Neural progenitor cell (in vitro differentiated cells): ENCODE results near the gene ETV1.
"Not testable (repeated sequence)": the region's sequence is repeated elsewhere in the genome, so short reads cannot be mapped to it uniquely, and the experiment has no call there.

ENCODE experiments used
- EZH2 ChIP-seq: fragments of 200-600 bp; sonication (generic); IDR thresholded peaks from 2 replicates; pipeline ENCODE4 v1.6.1; 2017; ENCODE audit warnings: antibody characterized with exemption, mild to moderate bottlenecking, moderate library complexity
- EZH2phosphoT487 ChIP-seq: fragments of 200-600 bp; sonication (generic); IDR thresholded peaks from 2 replicates; pipeline ENCODE4 v1.6.1; 2017; ENCODE audit warnings: antibody characterized with exemption
- TF ChIP-seq, protein P1 (sequence below): fragments of 200-600 bp; sonication (generic); IDR thresholded peaks from 2 replicates; pipeline ENCODE4 v1.5.1; 2017; ENCODE audit warnings: antibody characterized with exemption, mild to moderate bottlenecking

DNA sequence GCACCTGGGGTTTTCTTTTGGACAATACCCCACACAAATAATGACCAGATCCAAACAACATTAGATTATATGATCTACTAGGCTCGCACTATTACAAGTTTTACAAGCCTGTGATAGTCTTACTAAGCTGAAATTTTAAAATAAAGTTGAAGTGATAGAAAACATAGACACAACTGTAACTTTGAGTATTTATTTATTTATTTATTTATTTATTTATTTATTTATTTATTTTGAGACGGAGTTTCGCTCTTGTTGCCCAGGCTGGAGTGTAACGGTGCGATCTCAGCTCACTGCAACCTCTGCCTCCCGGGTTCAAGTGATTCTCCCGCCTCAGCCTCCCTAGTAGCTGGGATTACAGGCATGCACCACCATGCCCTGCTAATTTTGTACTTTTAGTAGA, 72.4 kb downstream of the ETV1 start:
- TF ChIP-seq, protein P1, sequence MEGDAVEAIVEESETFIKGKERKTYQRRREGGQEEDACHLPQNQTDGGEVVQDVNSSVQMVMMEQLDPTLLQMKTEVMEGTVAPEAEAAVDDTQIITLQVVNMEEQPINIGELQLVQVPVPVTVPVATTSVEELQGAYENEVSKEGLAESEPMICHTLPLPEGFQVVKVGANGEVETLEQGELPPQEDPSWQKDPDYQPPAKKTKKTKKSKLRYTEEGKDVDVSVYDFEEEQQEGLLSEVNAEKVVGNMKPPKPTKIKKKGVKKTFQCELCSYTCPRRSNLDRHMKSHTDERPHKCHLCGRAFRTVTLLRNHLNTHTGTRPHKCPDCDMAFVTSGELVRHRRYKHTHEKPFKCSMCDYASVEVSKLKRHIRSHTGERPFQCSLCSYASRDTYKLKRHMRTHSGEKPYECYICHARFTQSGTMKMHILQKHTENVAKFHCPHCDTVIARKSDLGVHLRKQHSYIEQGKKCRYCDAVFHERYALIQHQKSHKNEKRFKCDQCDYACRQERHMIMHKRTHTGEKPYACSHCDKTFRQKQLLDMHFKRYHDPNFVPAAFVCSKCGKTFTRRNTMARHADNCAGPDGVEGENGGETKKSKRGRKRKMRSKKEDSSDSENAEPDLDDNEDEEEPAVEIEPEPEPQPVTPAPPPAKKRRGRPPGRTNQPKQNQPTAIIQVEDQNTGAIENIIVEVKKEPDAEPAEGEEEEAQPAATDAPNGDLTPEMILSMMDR, result not testable (repeated sequence)
- TF ChIP-seq EZH2, EZH2phosphoT487: not testable (repeated sequence)
